Coronary artery (tissue), 2 donors: ENCODE data around the gene SLC35D3.
"Not testable (repeated sequence)": the region's sequence is repeated elsewhere in the genome, so short reads cannot be mapped to it uniquely, and the experiment has no call there.

Experiments used
- DNase-seq: peaks from one replicate; pipeline ENCODE4 v3.0.0-alpha.2; 2017; ENCODE audit warnings: low spot score
- H3K27ac ChIP-seq, 2 donors: fragments of 200-600 bp; sonication (generic); one replicate each; pipeline ENCODE4 v1.5.1; 2016 to 2019
- H3K4me3 ChIP-seq: fragments of 200-600 bp; sonication (generic); 2 replicates; pipeline ENCODE4 v1.5.1; 2016; ENCODE audit warnings: mild to moderate bottlenecking, moderate library complexity
- TF ChIP-seq, protein P1 (sequence below): fragments of 200-600 bp; sonication (generic); IDR thresholded peaks from one replicate; pipeline ENCODE4 v1.5.1; 2019; ENCODE audit warnings: antibody characterized with exemption

Gene SLC35D3

DNA sequence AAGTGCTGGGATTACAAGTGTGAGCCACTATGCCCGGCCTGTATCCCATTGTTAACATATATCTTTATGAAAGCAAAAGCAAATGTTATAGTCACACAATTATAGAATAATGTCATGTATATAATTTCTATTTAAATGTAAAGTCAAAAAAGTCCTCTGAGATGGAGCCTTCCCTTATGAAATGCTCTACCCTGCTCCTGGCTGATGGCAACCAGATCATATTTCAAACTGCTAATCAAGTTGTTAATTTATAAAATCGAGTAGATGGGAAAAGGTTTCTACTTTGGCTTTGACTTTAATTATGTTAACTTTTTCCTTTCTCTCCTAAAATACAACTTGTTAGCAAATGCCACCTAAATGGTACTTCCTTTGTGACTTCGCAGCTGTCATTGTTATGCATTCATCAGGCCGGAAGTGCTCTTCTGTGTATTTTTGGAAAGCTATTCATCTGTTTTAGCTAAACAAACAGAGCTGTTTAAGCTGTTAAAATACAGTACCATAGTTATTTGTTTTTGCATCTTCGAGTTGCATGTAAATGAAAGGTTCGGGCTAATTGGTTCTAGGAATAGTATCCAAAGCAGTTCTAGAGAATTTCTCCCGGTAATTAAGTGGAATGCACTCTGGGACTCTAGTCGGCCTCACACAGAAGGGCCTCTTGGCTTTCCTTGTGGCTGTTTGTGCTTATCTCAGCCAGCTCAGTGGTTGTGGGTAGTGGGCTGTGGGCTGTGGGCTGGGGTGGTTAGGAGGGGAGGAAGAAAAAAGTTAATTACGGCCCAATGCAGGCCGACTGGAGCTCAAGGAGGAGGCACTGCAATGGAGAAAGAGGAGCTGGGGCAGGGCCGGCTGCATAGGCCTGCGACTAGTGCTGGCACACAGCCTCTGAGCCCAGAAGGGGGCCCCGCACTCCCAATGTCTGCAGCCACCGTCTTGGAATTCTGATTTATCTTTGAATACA lies 34.8 kb downstream of the SLC35D3 start:
- no peak for DNase-seq
- Histone ChIP-seq H3K4me3 (no peak overlapping the region), H3K27ac (no peak overlapping the region)
- TF ChIP-seq, protein P1, sequence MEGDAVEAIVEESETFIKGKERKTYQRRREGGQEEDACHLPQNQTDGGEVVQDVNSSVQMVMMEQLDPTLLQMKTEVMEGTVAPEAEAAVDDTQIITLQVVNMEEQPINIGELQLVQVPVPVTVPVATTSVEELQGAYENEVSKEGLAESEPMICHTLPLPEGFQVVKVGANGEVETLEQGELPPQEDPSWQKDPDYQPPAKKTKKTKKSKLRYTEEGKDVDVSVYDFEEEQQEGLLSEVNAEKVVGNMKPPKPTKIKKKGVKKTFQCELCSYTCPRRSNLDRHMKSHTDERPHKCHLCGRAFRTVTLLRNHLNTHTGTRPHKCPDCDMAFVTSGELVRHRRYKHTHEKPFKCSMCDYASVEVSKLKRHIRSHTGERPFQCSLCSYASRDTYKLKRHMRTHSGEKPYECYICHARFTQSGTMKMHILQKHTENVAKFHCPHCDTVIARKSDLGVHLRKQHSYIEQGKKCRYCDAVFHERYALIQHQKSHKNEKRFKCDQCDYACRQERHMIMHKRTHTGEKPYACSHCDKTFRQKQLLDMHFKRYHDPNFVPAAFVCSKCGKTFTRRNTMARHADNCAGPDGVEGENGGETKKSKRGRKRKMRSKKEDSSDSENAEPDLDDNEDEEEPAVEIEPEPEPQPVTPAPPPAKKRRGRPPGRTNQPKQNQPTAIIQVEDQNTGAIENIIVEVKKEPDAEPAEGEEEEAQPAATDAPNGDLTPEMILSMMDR: no peak

DNA sequence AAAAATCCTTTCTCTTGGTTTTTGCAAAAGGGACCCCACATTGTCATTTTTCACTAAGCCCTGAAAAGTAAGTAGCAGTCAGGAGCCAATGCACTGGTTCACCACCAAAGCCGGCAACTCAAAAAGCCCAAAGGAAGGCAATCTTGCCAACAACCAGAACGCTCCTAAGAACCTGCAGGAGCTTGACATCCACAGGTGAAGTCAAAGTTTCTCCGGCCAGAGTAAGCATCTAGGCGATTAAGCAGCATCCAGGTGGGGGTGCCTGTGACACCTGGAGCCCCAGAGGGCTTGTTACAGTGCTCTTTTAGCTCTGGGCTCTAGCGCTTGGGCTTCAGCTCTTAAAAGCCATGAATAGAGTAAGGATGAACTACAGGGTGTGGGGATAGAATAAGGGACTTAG lies 36.1 kb downstream of the SLC35D3 start:
- TF ChIP-seq, protein P1: no peak
- no peak overlapping the region for H3K4me3 ChIP-seq
- H3K27ac ChIP-seq: no peak overlapping the region
- DNase-seq: no peak

DNA sequence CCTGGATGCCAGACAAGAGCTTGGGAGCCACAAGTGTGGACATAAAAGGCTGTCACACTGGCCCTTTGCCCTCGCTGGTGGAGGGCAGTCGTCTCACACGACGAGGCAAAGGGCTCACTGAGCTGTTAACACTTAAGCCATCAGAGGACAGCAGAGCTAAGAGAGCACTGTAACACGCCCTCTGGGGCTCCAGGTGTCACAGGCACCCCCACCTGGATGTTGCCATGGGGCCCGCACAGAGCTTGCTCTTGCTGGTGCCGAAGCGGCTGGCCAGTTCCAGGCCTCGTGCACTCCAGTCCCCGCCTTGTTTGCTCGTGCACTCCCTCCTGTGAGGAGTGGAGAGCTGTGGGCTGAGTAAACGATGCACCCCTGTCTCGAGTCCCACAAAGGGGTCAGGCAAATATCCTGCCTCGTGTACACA lies 37.4 kb downstream of the SLC35D3 start:
- H3K27ac ChIP-seq: no peak overlapping the region
- DNase-seq: no peak
- TF ChIP-seq, protein P1: no peak

DNA sequence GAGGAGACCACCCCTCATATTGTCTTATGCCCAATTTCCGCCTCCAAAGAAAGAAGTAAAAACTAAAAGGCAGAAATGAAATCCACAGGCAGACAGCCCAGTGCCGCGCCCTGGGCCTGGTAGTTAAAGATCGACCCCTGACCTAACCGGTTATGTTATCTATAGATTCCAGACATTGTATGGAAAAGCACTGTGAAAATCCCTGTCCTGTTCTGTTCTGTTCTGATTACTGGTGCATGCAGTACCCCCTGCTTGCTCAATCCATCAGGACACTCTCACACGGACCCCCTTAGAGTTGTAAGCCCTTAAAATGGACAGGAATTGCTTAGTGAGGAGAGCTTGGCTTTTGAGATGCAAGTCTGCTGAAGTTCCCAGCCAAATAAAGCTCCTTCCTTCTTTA lies 37.8 kb downstream of the SLC35D3 start:
- not testable (repeated sequence) for H3K4me3 ChIP-seq, H3K27ac ChIP-seq, DNase-seq

More for the DNA sequence above, 37.4 kb downstream of the SLC35D3 start:
- H3K4me3 ChIP-seq: no peak overlapping the region

DNA sequence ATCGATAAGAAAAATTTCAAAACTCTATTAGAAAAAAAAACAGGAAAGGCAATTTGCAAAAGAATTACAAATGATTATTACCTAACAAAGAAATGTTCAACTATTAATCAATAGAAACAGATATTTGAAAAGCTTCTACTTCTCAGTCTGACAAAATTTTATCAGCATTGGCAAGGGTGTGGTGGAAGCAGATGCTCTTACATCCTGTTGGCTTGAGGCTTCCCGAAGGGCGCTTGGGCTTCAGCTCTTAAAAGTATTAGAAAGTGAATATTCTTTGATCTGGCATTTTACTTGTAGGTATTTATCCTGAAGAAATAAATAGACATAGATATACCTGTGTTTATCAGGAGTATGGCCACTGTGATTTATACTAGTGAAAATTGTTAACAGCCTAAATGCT lies 38.7 kb downstream of the SLC35D3 start:
- H3K27ac ChIP-seq: no peak overlapping the region
- TF ChIP-seq, protein P1: no peak
- no peak overlapping the region for H3K4me3 ChIP-seq
- DNase-seq: no peak

DNA sequence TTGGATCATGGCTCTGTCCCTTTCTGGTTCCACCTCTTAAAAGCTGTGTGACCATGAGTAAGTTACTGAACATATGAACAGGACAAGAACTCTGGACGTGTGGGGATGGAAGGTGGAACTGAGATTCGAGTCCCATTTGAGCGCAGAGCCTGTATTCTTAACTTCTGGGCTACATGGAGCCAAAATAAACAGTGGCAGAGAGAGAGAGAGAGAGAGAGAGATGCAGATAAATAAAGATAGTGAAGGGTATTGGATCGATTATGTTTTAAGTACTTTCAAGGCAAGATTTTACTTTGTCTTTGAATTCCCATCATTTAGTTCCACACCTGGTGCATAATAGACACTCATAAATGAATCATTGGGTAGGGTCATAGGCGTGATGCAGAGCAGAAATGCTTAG lies 39.7 kb downstream of the SLC35D3 start:
- Histone ChIP-seq H3K27ac (no peak overlapping the region), H3K4me3 (no peak overlapping the region)
- TF ChIP-seq, protein P1: no peak
- no peak for DNase-seq

DNA sequence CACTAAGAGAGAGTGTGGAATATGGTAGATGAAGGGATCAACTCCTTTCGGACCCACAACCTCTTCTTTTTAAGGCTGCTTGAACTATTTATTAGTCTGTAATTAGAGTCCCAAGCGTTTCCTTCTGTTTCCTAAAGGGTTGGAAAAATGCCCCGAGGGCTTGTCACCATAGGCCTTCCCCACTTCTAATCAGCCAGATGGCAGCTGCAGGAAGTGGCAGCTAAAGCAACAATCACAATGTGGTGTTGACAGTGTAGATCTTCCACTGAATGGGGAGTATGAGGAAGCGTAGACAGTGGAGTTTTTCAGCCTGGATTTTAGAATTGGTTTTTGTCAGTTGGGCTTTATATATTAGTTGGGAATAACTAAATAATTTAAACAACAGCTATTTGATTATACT lies 40.6 kb downstream of the SLC35D3 start:
- no peak overlapping the region for H3K4me3 ChIP-seq
- TF ChIP-seq, protein P1: no peak
- no peak for DNase-seq
- no peak overlapping the region for H3K27ac ChIP-seq
